ENCODE measurements around the gene SLC2A13. TPM values are rescaled to one million over a fixed set of nuclear protein-coding genes. Genes with fewer than 3 reads are reported as not detected.
"Not testable (repeated sequence)": the region's sequence is repeated elsewhere in the genome, so short reads cannot be mapped to it uniquely, and the experiment has no call there.

SLC2A13 gene
- total RNA-seq, 1 donor from 2014 or later: 15.8 TPM

DNA sequence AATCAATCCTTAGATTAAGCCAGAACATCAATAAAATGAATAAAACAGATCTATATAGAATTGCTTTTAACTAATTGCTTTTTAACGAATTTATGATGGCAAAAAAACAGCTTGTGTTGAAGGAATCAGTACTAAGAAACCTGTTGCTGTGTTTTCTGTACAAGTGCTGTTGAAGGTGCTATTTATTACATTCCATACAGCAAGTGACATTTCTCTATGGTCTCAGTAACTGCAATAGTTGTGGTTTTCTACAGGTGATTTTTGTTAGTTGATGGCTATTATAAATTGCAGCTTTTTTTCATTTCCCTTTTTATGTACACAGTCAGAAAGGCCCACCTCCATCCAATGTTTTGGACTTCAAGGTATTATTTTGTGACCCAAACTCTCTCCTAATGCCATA lies 56.6 kb downstream of the SLC2A13 start:
- Mint-ChIP-seq H3K36me3 (ENCODE audit: low read depth, unreplicated experiment) (no peaks in the 10 kb centered on the region), H3K4me1 (ENCODE audit: unreplicated experiment) (no peaks in the 10 kb centered on the region), H3K9me3 (ENCODE audit: unreplicated experiment) (no peaks in the 10 kb centered on the region), H3K27me3 (ENCODE audit: unreplicated experiment) (no peaks in the 10 kb centered on the region), H3K27ac (ENCODE audit: unreplicated experiment) (no peak overlapping the region), H3K4me3 (ENCODE audit: unreplicated experiment) (no peak overlapping the region)
- TF ChIP-seq CTCF (IDR thresholded peaks at IDR 0.05; ENCODE audit: unreplicated experiment): no peak
- no peak for DNase-seq (ENCODE audit: low spot score)

- H3K9me3 Mint-ChIP-seq (ENCODE audit: unreplicated experiment); H3K27me3 Mint-ChIP-seq (ENCODE audit: unreplicated experiment); H3K4me1 Mint-ChIP-seq (ENCODE audit: unreplicated experiment); H3K36me3 Mint-ChIP-seq (ENCODE audit: low read depth, unreplicated experiment); H3K27ac Mint-ChIP-seq (ENCODE audit: unreplicated experiment); DNase-seq (ENCODE audit: low spot score); H3K4me3 Mint-ChIP-seq (ENCODE audit: unreplicated experiment): not testable (repeated sequence)
Measured at GRCh38 chr12:40047002-40047401, 58.9 kb downstream of the SLC2A13 start.

DNA sequence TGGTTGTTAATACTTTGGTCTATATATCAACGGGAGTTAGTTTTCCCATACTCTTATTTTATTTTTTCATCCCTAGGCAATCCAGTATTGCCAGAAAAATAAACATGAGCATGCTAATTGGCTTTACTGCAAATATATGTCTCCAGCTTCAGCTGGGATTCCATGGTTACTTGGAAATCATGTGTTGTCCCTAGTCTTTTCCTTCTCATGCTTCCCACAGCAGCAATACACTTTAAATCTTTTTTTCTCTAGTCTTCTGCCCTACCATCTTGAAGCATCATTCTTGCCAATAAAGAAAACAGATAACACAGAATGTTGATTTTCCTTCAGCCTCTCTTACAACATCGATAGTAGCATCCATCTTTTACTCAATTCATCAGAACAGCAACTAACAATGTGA lies 60.2 kb downstream of the SLC2A13 start:
- Mint-ChIP-seq H3K4me3 (ENCODE audit: unreplicated experiment) (no peak overlapping the region), H3K9me3 (ENCODE audit: unreplicated experiment) (no peaks in the 10 kb centered on the region), H3K27ac (ENCODE audit: unreplicated experiment) (no peak overlapping the region), H3K36me3 (ENCODE audit: low read depth, unreplicated experiment) (no peaks in the 10 kb centered on the region), H3K4me1 (ENCODE audit: unreplicated experiment) (no peaks in the 10 kb centered on the region), H3K27me3 (ENCODE audit: unreplicated experiment) (no peaks in the 10 kb centered on the region)
- no peak for DNase-seq (ENCODE audit: low spot score)
- no peak for TF ChIP-seq CTCF (IDR thresholded peaks at IDR 0.05; ENCODE audit: unreplicated experiment)

GRCh38 chr12:40044396-40044795 lies 61.5 kb downstream of the SLC2A13 start:
- H3K9me3 Mint-ChIP-seq (ENCODE audit: unreplicated experiment): no peaks in the 10 kb centered on the region
- peaks cover 2% of the 10 kb centered on the region for H3K4me1 Mint-ChIP-seq (ENCODE audit: unreplicated experiment)
- DNase-seq (ENCODE audit: low spot score): no peak
- no peak overlapping the region for H3K4me3 Mint-ChIP-seq (ENCODE audit: unreplicated experiment)
- TF ChIP-seq CTCF (IDR thresholded peaks at IDR 0.05; ENCODE audit: unreplicated experiment): no peak
- no peak overlapping the region for H3K27ac Mint-ChIP-seq (ENCODE audit: unreplicated experiment)
- no peaks in the 10 kb centered on the region for H3K36me3 Mint-ChIP-seq (ENCODE audit: low read depth, unreplicated experiment)
- no peaks in the 10 kb centered on the region for H3K27me3 Mint-ChIP-seq (ENCODE audit: unreplicated experiment)

- no peak overlapping the region for H3K27ac Mint-ChIP-seq (ENCODE audit: unreplicated experiment)
- H3K9me3 Mint-ChIP-seq (ENCODE audit: unreplicated experiment): no peaks in the 10 kb centered on the region
- DNase-seq (ENCODE audit: low spot score): no peak
- no peak for TF ChIP-seq CTCF (IDR thresholded peaks at IDR 0.05; ENCODE audit: unreplicated experiment)
- no peaks in the 10 kb centered on the region for H3K27me3 Mint-ChIP-seq (ENCODE audit: unreplicated experiment)
- no peaks in the 10 kb centered on the region for H3K36me3 Mint-ChIP-seq (ENCODE audit: low read depth, unreplicated experiment)
- no peak overlapping the region for H3K4me3 Mint-ChIP-seq (ENCODE audit: unreplicated experiment)
- peaks cover 5% of the 10 kb centered on the region for H3K4me1 Mint-ChIP-seq (ENCODE audit: unreplicated experiment)
Measured at GRCh38 chr12:40039598-40039997, 66.3 kb downstream of the SLC2A13 start.

GRCh38 chr12:40038619-40039018 lies 67.3 kb downstream of the SLC2A13 start:
- H3K36me3 Mint-ChIP-seq (ENCODE audit: low read depth, unreplicated experiment): no peaks in the 10 kb centered on the region
- H3K4me1 Mint-ChIP-seq (ENCODE audit: unreplicated experiment): peaks cover 11% of the 10 kb centered on the region
- no peak for TF ChIP-seq CTCF (IDR thresholded peaks at IDR 0.05; ENCODE audit: unreplicated experiment)
- H3K4me3 Mint-ChIP-seq (ENCODE audit: unreplicated experiment): no peak overlapping the region
- H3K27me3 Mint-ChIP-seq (ENCODE audit: unreplicated experiment): no peaks in the 10 kb centered on the region
- no peaks in the 10 kb centered on the region for H3K9me3 Mint-ChIP-seq (ENCODE audit: unreplicated experiment)
- no peak for DNase-seq (ENCODE audit: low spot score)
- H3K27ac Mint-ChIP-seq (ENCODE audit: unreplicated experiment): no peak overlapping the region

All from endothelial cell (in vitro differentiated cells).